DND-41 (cell line): ENCODE results near the gene MGA.

ENCODE experiments used
- ATAC-seq: fragments of 200-7000 bp; cut with Tn5 transposase; 3 replicates; pipeline ENCODE4 v1.9.1; 2021; ENCODE audit warnings: low read depth; ENCODE audit not compliant: insufficient read depth
- DNase-seq: peaks from one replicate; pipeline ENCODE4 v3.0.0-alpha.2; 2020
- H2AFZ ChIP-seq: 2 replicates; pipeline ENCODE4 v1.6.0; 2012; ENCODE audit warnings: low read depth, low read length
- H3K27ac ChIP-seq: 2 replicates; pipeline ENCODE4 v1.5.1; 2012; ENCODE audit warnings: low read length, inconsistent platforms
- H3K27me3 ChIP-seq: fragments of 200-600 bp; sonication (generic); 2 replicates; pipeline ENCODE4 v1.6.0; 2012; ENCODE audit warnings: low read length, mild to moderate bottlenecking, inconsistent platforms; ENCODE audit not compliant: insufficient read depth, poor library complexity
- H3K36me3 ChIP-seq: 2 replicates; pipeline ENCODE4 v1.5.1; 2012; ENCODE audit warnings: low read length, inconsistent platforms; ENCODE audit not compliant: insufficient read depth
- H3K4me1 ChIP-seq: 2 replicates; pipeline ENCODE4 v1.5.1; 2012; ENCODE audit warnings: mild to moderate bottlenecking, low read length; ENCODE audit not compliant: insufficient read depth
- H3K4me2 ChIP-seq: 2 replicates; pipeline ENCODE4 v1.6.0; 2012; ENCODE audit warnings: mild to moderate bottlenecking, moderate library complexity, low read length, inconsistent platforms; ENCODE audit not compliant: insufficient read depth
- H3K4me3 ChIP-seq, 2 experiments: fragments of 200-600 bp in 1 of 2; shearing (Covaris generic) in 1 of 2; 2 replicates each; pipeline ENCODE4 v1.5.1; 2012 to 2016; ENCODE audit warnings: inconsistent platforms in 2 of 2, low read length in 2 of 2, mild to moderate bottlenecking in 2 of 2, low read depth in 1 of 2, moderate library complexity in 1 of 2
- H3K79me2 ChIP-seq: 2 replicates; pipeline ENCODE4 v1.6.0; 2012; ENCODE audit warnings: low read length, inconsistent platforms; ENCODE audit not compliant: insufficient read depth
- H3K9ac ChIP-seq: 2 replicates; pipeline ENCODE4 v1.6.0; 2012; ENCODE audit warnings: low read depth, mild to moderate bottlenecking, inconsistent platforms, low read length, moderate library complexity
- H3K9me3 ChIP-seq: 2 replicates; pipeline ENCODE4 v1.5.1; 2012; ENCODE audit warnings: low read length, moderate library complexity, mild to moderate bottlenecking, inconsistent platforms; ENCODE audit not compliant: insufficient read depth, severe bottlenecking
- H4K20me1 ChIP-seq: 2 replicates; pipeline ENCODE4 v1.6.0; 2012; ENCODE audit warnings: low read length; ENCODE audit not compliant: insufficient read depth
- CTCF ChIP-seq: IDR thresholded peaks from 2 replicates; pipeline ENCODE4 v1.5.1; 2012; ENCODE audit warnings: borderline replicate concordance, low read length, moderate library complexity, mild to moderate bottlenecking; ENCODE audit not compliant: poor library complexity, severe bottlenecking; ENCODE audit errors: extremely low read depth
- EZH2 ChIP-seq: IDR thresholded peaks from 3 replicates; pipeline ENCODE4 v1.6.1; 2012; ENCODE audit warnings: borderline replicate concordance, low read depth, mild to moderate bottlenecking, moderate library complexity, low read length, inconsistent platforms; ENCODE audit not compliant: severe bottlenecking

Gene MGA

GRCh38 chr15:41655716-41656115, 4.5 kb upstream of the MGA start:
- H3K4me3 ChIP-seq, result no peak overlapping the region
- no peak overlapping the region for H3K27ac ChIP-seq
- TF ChIP-seq EZH2, result no peak
- TF ChIP-seq CTCF, result no peak
- H3K79me2 ChIP-seq, result peaks cover 4% of the 10 kb centered on the region
- H3K4me2 ChIP-seq, result no peak overlapping the region
- H3K9ac ChIP-seq, result no peak overlapping the region
- ATAC-seq, result no peak
- peaks cover 40% of the 10 kb centered on the region for H3K4me1 ChIP-seq
- H4K20me1 ChIP-seq, result no peaks in the 10 kb centered on the region
- no peak overlapping the region; the same call in 1 of the 2 replicates for H2AFZ ChIP-seq
- no peaks in the 10 kb centered on the region for H3K36me3 ChIP-seq
- H3K9me3 ChIP-seq, result no peaks in the 10 kb centered on the region
- H3K27me3 ChIP-seq, result no peaks in the 10 kb centered on the region
- no peak for DNase-seq

DNA sequence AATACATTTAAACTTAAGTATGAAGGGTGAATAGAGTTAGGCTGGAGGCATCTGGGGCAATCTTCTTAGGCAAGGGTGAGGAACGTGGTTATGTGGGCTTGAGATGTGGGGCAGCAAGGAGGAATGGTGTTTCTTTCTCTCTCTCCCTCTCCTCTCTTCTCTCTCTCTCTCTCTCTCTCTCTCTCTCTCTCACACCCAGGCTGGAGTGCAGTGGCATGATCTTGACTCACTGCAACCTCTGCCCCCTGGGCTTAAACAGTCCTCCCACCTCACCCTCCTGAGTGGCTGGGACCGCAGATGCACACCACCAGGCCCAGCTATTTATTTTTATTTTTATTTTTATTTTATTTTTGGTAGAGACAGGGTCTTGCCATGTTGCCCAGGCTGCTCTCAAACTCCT, 4.0 kb upstream of the MGA start:
- Histone ChIP-seq H3K27ac (no peak overlapping the region), H3K4me2 (no peak overlapping the region), H3K9me3 (no peaks in the 10 kb centered on the region), H3K9ac (no peak overlapping the region), H4K20me1 (no peaks in the 10 kb centered on the region), H3K27me3 (no peaks in the 10 kb centered on the region), H3K4me1 (peaks cover 44% of the 10 kb centered on the region), H2AFZ (no peak overlapping the region; the same call in 1 of the 2 replicates), H3K36me3 (no peaks in the 10 kb centered on the region), H3K4me3 (no peak overlapping the region), H3K79me2 (peaks cover 6% of the 10 kb centered on the region)
- TF ChIP-seq EZH2 (no peak), CTCF (no peak)
- peak; percentile 30 for DNase-seq
- peak; percentile 32; the same call in 2 of the 3 replicates for ATAC-seq

DNA sequence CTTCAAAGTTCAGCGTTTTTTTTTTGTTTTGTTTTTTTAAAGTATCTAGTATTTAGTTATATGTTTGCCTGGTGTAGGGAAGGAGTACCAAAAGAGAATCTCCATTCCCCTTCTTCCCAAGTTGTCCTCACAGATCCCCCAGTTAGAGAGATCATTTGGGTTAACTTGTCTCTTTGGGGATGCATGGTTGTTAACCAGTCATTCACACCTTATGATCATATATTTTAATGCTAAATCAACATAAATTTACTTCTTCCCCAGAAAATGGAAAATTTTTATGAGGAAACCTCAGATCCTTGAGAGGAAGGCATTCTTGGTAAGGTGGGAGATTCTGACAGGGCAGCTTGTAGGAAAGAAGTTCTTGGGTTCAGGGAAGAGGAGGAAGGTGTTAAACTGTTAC, 1.5 kb upstream of the MGA start:
- Histone ChIP-seq H2AFZ (0 out of 2 replicates have a peak overlapping the region, but pooled peaks have one; percentile 71), H3K79me2 (peaks cover 31% of the 10 kb centered on the region)

More for the DNA sequence above, 1.5 kb upstream of the MGA start:
- Histone ChIP-seq H3K9me3 (no peaks in the 10 kb centered on the region), H3K27me3 (no peaks in the 10 kb centered on the region), H3K4me1 (peaks cover 69% of the 10 kb centered on the region), H3K9ac (no peak overlapping the region), H3K4me2 (no peak overlapping the region), H3K36me3 (no peaks in the 10 kb centered on the region), H4K20me1 (peaks cover 4% of the 10 kb centered on the region), H3K27ac (peak overlapping the region; percentile 99), H3K4me3 (no peak overlapping the region)
- TF ChIP-seq CTCF (no peak), EZH2 (no peak)
- ATAC-seq, result no peak
- DNase-seq, result no peak
